ENCODE measurements around the gene WWOX.

Gene WWOX

GRCh38 chr16:78445818-78446217, 346.4 kb downstream of the WWOX start:
- no peak for DNase-seq

- DNase-seq: no peak
These were observed 347.0 kb downstream of the WWOX start for GRCh38 chr16:78446486-78446885.

- DNase-seq: no peak
These were observed 347.6 kb downstream of the WWOX start for GRCh38 chr16:78446992-78447563.

- DNase-seq: no peak
These were observed 349.3 kb downstream of the WWOX start for GRCh38 chr16:78448658-78449271.

GRCh38 chr16:78450255-78450654, 350.8 kb downstream of the WWOX start:
- DNase-seq: no peak

- no peak for DNase-seq
These were observed 352.6 kb downstream of the WWOX start for GRCh38 chr16:78452025-78452555.

GRCh38 chr16:78455861-78456260, 356.4 kb downstream of the WWOX start:
- no peak for DNase-seq

- DNase-seq: no peak
These were observed 359.1 kb downstream of the WWOX start for GRCh38 chr16:78458588-78458987.

GRCh38 chr16:78460428-78460827, 361.0 kb downstream of the WWOX start:
- no peak for DNase-seq

- DNase-seq: no peak
These were observed 361.6 kb downstream of the WWOX start for GRCh38 chr16:78461087-78461486.

- DNase-seq: no peak
These were observed 362.2 kb downstream of the WWOX start for GRCh38 chr16:78461496-78462287.

- no peak for DNase-seq
These were observed 363.1 kb downstream of the WWOX start for GRCh38 chr16:78462288-78463208.

- DNase-seq: no peak
These were observed 364.1 kb downstream of the WWOX start for GRCh38 chr16:78463591-78463990.

- DNase-seq: no peak
These were observed 365.4 kb downstream of the WWOX start for GRCh38 chr16:78464833-78465232.

- DNase-seq: no peak
These were observed 366.3 kb downstream of the WWOX start for GRCh38 chr16:78465730-78466129.

- no peak for DNase-seq
These were observed 370.3 kb downstream of the WWOX start for GRCh38 chr16:78469787-78470186.

GRCh38 chr16:78473031-78473699, 373.7 kb downstream of the WWOX start:
- no peak for DNase-seq

- no peak for DNase-seq
These were observed 375.3 kb downstream of the WWOX start for GRCh38 chr16:78474762-78475161.

GRCh38 chr16:78476615-78477014, 377.2 kb downstream of the WWOX start:
- DNase-seq: no peak

- DNase-seq: no peak
These were observed 378.9 kb downstream of the WWOX start for GRCh38 chr16:78478267-78478861.

- DNase-seq: no peak
These were observed 380.3 kb downstream of the WWOX start for GRCh38 chr16:78479723-78480122.

- DNase-seq: no peak
These were observed 381.1 kb downstream of the WWOX start for GRCh38 chr16:78480588-78480987.
